ENCODE results near the gene OARD1.
"Not testable (repeated sequence)": the region's sequence is repeated elsewhere in the genome, so short reads cannot be mapped to it uniquely, and the experiment has no call there.

OARD1 gene

DNA sequence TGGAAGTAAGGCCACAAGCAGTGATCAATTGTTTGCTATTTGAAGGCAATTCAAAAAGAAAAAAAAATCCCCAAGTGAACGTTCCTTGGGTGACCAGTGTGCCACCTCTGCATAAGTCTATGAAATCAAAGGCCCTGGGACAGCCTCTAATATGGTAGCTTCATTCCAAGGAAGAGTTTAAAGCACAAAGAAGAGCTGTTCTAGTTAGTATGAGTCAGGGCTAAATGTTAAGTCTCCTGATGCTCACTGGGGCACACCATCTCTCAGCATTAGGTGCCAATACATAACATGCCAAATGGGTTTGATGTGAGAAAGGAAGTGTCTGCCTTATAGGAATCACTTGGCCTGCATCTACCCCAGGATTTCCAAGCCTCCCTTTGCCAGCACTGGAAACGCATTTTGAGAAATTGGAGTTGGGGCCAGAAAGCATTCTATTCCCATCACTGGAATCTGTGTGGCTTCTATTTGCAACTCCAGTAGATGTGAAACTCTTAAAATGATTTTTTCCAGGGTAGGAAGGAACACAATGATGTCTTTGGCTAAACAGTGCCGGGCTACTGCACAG is 46.1 kb downstream of the OARD1 start:
- no peak for DNase-seq

- no peak for DNase-seq
Measured at GRCh38 chr6:41023114-41023513, 49.0 kb downstream of the OARD1 start.

GRCh38 chr6:41022294-41022693 is 49.9 kb downstream of the OARD1 start:
- no peak for DNase-seq

DNA sequence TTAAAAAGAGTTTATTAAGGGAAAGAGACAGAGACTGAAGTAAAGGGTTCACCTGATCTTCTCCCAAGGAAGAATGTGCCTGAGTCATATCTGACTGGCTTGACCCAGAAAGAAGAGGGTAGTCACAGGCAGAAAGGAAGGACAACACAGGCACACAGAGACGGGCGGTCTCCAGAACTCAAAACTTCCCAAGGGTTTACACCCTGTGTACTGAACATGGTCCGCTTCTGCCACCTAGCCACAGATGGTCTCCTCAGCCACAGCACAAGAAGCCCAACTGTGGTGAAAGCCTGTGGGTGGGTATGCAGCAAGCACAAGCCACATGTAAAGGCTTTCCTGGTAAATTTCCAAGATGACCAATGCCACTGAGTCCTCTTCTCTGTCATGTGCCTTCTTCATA is 50.3 kb downstream of the OARD1 start:
- no peak for DNase-seq

DNA sequence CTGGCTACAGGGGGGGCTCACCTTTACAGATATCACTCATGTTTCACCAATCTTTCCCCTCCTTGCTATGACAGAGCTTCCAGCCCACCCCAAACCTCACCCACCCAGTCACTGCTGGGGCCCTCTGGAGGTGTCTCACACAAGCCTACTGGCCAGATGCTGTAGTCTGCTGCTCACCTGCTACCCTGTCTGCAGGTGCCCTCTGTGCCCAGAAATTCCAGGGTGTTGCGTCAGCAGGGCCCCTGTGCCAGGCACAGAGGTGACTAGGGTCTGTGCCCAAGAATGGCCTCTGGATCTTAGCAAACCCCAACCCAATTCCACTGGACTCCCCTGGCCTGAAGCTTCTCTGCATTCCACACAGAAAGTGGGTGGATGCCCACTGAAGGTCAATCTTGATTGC is 54.5 kb downstream of the OARD1 start:
- DNase-seq, result no peak

DNA sequence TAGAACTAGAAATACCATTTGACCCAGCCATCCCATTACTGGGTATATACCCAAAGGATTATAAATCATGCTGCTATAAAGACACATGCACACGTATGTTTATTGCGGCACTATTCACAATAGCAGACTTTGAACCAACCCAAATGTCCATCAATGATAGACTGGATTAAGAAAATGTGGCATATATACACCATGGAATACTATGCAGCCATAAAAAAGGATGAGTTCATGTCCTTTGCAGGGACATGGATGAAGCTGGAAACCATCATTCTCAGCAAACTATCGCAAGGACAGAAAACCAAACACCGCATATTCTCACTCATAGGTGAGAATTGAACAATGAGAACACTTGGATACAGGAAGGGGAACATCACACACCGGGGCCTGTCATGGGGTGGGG is 56.3 kb downstream of the OARD1 start:
- not testable (repeated sequence) for DNase-seq

GRCh38 chr6:41014780-41015179 is 57.4 kb downstream of the OARD1 start:
- DNase-seq, result no peak
